Transverse colon (tissue), 4 donors: ENCODE results near the gene MS4A12.
A peak's percentile ranks its signal among the peaks of the same experiment; 100 is the strongest.

Source experiments
- POLR2AphosphoS5 ChIP-seq, 3 donors: sonication (generic); formaldehyde crosslinking; IDR thresholded peaks; one replicate each; pipeline ENCODE4 v1.6.1; 2016; ENCODE audit warnings: antibody characterized with exemption in 3 of 3
- TF ChIP-seq, protein P1 (sequence below), 5 experiments: fragments of 200-600 bp in 3 of 5; fragments of 450-650 bp in 2 of 5; sonication (generic) in 3 of 5; IDR thresholded peaks; 1 replicate in 2 of 5; 2 replicates in 3 of 5; pipeline ENCODE4 v1.5.1; 2016 to 2017; ENCODE audit warnings: antibody characterized with exemption in 5 of 5, inconsistent platforms in 3 of 5, mild to moderate bottlenecking in 2 of 5, moderate library complexity in 1 of 5

DNA sequence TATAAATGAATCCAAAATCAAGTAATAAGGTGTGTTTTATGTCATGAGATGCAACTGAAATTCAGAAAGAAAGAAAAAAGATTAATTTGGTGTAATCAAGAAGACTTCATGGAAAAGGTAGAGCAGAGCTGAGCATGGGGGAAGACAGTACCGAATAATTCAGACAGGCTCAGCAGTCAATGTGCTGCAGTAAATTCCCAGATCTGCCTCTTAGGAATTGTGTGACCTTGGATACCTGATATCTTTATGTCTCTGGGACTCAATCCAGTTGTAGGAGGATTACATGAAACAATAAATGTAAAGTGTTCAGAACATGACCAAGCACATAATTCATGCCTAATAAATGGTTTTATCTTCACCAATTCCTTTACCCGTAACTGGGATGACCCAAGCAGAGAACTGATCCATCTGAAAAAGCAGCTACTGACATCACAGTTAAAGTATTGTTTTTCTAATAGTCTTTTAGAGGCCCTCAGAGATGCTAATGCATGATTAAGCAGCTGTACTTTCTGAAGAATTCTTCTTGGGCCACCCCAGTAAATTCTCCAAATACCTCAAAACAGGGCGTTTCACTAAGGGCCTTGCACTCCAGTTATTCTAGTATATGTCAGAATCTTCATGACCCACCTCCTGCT, 7.8 kb downstream of the MS4A12 start:
- TF ChIP-seq, protein P1, sequence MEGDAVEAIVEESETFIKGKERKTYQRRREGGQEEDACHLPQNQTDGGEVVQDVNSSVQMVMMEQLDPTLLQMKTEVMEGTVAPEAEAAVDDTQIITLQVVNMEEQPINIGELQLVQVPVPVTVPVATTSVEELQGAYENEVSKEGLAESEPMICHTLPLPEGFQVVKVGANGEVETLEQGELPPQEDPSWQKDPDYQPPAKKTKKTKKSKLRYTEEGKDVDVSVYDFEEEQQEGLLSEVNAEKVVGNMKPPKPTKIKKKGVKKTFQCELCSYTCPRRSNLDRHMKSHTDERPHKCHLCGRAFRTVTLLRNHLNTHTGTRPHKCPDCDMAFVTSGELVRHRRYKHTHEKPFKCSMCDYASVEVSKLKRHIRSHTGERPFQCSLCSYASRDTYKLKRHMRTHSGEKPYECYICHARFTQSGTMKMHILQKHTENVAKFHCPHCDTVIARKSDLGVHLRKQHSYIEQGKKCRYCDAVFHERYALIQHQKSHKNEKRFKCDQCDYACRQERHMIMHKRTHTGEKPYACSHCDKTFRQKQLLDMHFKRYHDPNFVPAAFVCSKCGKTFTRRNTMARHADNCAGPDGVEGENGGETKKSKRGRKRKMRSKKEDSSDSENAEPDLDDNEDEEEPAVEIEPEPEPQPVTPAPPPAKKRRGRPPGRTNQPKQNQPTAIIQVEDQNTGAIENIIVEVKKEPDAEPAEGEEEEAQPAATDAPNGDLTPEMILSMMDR (IDR thresholded peaks at IDR 0.05) = peak in 1 of 5 experiments; percentile 30
- TF ChIP-seq POLR2AphosphoS5 (IDR thresholded peaks at IDR 0.05) = peak in 1 of 3 donors; percentile 46
